GM18519 (cell line): Measurements from ENCODE around the gene NPAS3.

Experiments
- ATAC-seq: cut with Tn5 transposase; IDR thresholded peaks from one replicate; pipeline ENCODE4 v1.9.1; 2021; ENCODE audit warnings: mild to moderate bottlenecking, moderate library complexity; ENCODE audit not compliant: unreplicated experiment, low FRiP score

NPAS3 gene

GRCh38 chr14:33528655-33529054, 590.0 kb downstream of the NPAS3 start:
- no peak for ATAC-seq

DNA sequence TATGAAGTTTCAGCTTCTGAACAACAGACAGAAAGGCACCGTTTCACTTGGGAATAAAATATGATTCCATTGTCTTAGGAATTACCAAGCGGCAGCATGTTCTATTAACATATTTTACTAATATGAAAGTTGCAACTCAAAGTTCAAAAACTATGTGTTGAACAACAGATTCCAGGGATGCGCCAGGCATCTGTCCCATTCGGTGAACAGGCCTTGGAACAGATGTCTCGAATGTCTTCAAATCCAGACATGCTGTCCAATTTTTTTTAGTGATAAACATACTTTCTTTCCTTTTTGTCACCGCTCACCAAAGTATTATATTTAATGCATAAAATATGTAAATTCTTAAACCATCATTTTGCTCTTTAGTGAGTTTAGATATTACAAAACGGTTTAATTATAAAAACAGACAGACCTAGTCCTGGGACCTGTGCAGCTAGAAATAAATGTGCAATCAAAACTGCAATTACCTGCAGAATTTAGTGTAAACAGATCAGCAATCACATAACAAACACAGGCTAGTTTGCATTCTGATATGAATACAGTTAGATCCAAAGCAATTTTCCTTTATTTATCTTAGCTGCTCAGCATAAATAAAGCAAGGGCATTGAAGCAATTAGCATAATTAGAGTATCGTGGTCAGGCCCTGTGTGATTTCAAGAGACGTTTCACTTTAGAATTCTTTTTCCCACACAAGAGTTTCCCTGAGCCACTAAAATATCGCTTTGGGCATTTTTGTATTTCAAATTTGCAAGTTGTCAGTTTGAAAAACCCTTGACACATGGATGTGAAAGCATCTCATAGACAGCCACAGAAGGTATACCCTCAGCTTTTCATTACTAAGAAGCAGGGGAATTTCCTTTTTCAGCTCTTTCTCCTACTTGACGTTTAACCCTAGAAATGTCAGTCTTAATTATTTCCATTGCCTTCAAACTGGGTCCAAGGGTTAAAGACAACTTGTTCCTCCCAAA, 591.4 kb downstream of the NPAS3 start:
- ATAC-seq, result no peak

DNA sequence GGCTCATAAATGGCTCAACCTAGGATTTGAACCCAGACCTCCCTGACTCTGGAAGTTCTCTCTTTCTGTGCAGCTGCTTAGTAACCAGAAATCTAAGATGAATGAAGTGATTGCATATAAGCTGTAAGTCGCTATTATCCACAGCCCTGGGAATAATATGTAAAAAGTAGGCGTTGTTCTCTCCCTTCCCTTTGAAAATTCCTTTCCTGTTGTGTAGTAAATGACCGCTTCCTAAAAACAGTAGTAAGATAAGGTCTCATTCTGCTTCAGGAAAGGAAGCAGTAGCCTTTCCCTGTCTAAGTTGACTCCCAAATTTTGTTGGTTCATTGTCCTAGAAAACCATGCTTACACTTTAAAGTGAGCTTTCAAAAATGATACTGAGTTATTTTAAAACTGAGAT, 593.9 kb downstream of the NPAS3 start:
- ATAC-seq, result no peak

DNA sequence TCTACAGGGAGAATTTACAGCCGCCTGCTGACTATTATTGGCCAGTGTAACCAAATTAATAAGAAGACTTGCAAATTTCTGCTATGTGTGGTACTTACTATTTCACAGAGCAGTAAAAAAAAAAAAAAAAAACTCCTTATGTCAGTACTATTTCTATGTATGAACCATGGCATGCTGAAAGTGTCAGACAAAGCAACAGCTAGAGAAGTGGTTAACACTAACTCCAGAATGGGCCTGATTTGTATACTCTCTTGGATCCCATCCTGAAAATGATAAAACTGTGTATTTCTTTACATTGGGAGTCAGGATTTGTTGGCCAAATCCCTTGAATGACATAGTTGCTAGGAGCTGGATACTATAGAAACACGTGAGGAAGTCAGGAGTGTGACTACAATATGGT, 595.4 kb downstream of the NPAS3 start:
- ATAC-seq, result no peak

DNA sequence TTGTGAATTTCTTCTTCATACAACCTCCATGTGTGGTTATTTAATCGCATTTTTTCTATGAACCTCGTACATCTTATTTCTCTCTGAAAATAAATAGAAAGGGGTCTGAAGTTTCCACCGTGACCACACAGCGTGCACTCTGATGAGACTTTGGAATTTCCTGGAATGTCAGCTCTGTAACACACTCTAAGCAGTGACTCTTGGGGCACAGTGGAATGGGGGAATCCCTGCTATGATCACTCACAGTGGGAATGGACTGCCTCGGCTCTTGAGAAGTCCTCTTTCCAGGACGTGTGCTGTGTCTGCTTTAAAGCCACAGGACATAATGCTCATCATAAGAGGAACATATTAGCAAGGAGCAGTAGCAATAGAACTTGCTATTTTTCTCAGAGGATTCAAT, 596.0 kb downstream of the NPAS3 start:
- no peak for ATAC-seq

- no peak for ATAC-seq
Observed at GRCh38 chr14:33539918-33540357, 601.3 kb downstream of the NPAS3 start.

DNA sequence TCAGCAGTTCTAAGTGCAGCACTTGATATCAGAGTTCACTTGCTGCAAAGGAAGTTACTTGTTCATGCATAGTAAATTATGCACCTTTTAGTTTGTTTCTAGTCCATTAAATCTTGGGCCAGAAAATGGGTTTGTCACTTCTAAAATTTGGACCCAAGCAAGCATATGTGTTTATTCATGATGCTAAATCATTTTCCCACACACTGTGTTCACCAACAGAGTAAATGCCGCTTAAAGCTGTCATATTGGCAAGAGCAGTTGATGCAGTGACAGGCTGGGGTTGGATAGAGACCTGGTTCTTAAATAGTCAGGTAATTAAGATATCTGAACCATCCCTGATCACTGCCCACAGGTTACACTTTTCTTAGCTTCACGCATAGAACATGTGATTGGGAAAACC, 602.5 kb downstream of the NPAS3 start:
- ATAC-seq, result no peak

DNA sequence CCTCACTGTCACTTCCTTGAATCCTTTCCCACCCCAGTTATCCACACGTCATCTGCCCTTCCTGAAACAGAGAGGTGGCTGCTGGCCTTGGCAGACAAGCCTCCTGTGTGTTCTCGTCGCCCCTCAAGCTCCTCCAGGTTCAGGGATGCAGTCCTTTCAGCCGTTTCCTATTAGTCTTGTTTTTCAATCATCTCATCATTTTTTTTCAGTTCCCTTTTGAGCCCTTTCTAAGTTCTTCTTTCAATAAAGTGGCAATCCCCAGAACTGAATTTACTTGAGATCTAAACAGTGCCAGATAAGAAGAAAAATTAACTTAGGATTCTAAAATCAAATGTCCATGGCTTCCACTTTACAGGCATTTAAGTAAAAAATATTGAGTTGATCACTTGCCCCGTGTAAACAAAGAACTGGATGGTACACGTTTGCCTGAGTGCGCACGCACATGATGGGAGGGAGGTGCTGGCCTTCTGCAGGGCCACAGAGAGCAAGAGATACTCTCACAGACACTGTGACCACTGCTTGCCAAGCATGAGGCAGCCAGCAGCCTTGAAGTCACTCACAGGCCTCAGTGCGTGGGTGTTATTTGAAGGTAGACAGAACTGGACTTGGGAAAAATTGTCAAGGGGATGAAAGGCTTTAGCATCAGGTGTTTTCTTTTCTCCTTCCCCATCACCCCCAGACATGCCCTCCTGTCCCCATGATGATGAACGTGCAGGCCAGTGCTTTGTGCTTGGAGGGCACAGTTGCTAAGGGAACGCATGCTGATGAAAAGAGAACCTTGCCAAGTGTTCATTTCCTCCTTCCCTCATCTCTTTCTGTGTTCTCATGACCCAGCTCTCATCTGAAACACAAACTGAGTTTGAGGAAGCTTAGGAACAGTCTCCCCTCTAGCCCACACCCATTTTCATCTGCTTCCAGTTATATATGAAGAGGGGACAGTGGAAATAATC, 603.9 kb downstream of the NPAS3 start:
- ATAC-seq, result no peak

DNA sequence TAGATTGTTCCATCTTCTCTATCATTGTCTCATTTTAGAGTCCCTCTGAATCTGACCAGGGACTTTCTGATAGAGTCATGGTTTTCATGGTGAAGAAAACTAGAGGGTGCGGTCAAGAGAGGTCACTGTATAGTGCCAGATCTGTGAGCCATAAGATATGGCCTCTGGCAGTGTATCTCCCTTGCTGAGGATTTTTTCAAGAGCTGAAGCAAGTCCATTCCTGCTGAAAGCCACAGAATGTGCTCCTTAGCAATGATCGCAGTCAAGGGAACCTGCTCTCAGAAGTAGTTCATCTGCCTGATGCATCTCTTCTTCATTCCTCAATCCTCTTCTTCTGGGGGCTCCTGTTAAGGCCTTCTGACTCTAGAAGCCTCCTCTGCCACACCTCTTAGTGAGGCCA, 607.0 kb downstream of the NPAS3 start:
- no peak for ATAC-seq

GRCh38 chr14:33548606-33549005, 609.9 kb downstream of the NPAS3 start:
- ATAC-seq, result no peak

GRCh38 chr14:33551963-33552362, 613.3 kb downstream of the NPAS3 start:
- ATAC-seq, result no peak

DNA sequence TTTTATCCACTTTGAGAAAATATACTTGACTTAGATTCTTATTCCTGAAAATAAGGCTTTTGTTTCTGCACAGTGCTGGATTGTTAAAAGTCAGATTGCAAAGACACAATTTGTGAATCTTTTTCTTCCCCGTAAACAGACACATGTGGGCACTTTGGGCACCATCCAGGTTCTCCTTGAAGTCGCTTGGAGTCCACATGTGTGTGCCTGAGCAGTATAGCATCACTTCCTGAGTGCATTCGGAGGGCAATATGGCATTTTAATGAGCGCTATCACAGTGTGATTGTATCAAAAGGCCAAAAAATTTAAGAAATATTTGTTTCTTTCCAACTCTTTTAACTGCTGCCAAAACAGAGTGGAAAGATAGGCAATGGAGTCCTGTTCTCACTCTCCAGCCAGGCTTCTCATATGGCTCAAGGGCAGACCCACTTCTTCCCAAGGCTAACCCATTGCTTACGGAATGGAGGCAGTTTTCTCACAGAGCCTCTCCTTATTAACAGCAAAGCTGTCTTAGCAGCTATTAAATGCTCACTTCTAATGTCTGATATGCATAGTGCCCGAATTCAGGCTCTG, 615.1 kb downstream of the NPAS3 start:
- ATAC-seq, result no peak

- ATAC-seq, result no peak
Observed at GRCh38 chr14:33554988-33555387, 616.3 kb downstream of the NPAS3 start.

GRCh38 chr14:33555710-33556350, 617.2 kb downstream of the NPAS3 start:
- no peak for ATAC-seq

DNA sequence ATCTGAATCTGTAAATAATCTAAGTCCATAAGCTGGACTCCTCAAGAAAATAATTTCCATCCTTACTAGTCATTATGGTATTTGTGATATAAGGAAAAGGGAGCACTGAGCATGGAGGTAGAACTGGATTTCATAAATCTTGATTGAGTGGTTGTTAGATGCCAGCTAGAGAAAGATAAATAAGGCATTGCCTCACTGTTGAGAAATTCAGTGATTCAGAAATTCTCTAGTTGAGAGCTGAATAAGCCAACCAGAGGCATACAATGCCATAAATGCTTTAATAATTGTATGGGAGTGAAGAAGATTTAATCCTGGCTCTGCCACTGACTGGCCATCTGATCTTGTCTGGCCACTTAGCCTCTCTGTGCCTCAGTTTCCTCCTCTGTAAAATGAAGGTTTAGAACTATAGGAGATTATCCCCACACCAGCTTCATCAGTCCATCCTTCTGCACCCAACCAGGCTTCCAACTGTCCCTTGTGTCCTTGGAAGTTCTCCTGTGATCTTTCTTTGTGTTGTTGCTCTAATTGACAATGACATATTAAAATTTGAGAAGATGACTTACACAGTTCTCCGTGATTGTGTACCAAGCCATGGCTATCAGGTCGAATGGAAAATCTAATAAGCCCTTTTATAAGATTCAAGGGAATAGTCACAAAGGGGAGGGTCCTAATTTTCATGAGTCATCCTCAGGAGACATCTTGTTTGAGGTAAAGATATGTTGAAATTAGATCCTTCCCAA, 617.9 kb downstream of the NPAS3 start:
- no peak for ATAC-seq

DNA sequence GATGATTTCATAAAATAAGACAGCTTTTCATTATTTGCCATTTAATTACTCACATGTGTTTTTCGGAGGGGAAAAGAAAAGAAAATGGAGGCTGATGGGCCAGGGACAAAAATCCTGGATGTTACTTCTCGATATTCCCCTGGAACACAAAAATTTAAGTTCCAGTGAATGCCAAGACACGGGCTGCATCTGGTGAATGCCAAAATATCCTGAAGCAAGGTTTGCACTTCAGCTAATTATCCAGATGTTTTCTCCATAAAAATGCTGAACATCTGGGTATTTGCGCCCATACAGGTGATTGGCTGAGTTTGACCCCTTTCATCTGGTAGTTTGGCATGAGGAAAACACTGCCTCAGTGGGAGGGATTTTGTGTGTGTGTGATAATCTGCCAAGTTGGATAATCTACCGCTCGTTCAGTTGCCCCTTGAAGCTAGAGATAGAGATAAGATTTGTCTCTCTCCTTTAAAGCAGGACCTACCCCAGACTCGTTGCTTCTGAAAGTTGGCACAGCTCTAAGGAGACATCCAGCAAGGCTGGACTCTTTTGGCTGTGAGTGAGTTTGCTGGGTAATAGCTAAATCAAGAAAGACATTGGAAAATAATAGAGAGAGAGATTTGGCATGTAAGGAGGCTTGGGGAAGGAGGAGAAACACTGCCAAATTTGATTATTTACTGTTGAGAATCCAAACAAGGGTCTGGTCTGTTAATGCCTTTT, 622.2 kb downstream of the NPAS3 start:
- no peak for ATAC-seq

DNA sequence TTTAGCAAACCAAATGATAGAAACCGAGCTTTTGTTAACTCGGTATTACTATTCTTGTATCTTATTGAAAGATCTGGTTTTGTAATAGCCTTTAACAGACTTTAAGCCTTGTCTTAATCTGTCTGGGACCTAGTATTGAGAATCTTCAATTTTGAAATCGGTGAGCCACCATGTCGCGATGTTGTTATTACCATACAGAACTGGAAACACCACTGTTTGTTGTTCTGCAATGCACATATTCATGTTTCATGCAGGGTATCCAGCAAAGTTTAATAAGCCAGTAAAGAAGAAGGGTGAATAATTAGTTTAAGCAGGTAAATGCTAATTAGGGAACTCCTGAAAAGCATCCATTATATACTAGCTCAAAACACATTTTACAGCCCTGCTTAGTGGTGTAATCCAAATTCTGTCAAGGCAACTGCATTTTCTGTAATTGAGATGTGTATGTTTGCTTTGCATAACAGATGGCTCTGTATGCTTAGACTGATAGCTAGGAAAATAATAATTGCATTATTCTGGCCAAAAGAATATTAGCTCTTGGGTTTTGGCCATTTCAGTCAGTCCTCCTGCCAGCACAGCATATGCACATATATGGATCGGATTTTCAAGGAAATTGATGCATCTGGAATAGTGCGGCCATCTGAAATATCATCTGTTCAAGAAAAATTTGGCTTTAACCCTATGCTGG, 623.0 kb downstream of the NPAS3 start:
- no peak for ATAC-seq

DNA sequence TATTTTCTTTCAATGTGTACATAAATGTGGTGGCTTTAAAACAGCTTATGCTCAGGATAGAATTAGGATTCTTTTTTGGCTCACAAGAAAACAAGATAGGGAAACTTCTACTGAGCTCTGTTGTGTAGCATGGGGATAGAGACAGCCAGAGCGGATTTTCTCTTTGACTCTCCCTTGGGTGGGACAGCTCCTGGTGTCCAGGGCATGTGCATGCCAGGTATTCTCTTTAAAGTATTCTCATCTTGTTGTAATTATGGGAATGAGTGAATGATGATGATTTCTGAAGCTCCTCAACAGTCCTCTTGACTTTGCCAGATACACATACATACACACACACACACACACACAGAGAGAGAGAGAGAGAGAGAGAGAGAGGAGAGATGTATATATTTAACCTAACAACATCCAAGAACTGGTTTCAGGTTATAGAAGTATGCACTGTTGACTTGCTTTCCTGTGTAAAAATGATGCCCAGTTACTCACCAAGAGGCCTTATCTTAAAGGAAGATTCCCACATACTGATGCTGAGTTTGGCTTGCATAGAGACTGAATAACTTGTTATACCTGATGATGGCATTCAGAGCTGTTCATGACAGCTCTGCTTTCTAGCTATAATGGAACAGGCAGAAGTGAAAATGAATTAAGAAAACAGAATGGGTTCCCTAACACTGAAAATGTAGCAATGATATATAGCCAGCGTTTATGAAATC, 624.7 kb downstream of the NPAS3 start:
- ATAC-seq, result no peak
